GM12874 (cell line): ENCODE data around the gene SLC25A24.

Experiments used
- TF ChIP-seq, protein P1 (sequence below): IDR thresholded peaks from 2 replicates; pipeline ENCODE4 v1.5.1; 2011; ENCODE audit warnings: low read depth, mild to moderate bottlenecking, control low read depth, low read length, moderate library complexity; ENCODE audit not compliant: insufficient read depth

Gene SLC25A24

DNA sequence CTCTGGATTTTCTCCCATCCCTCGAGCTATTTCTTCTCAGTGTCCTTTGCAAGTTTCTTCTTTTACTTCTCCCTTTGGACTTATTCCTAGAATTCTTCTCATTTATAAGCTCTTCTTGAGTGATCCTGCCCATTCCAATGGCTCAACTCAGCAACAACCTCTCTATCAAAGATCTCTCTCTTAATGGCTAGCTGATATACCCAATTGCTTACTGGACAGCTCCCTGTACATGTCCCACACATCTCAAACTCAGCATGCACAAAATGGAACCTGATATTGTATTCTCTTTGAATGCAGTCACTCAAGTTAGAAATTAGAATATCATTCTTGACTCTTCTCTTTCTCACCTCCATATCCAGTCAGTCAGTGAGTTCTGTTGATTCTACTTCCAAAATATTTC lies 48.6 kb downstream of the SLC25A24 start:
- TF ChIP-seq, protein P1, sequence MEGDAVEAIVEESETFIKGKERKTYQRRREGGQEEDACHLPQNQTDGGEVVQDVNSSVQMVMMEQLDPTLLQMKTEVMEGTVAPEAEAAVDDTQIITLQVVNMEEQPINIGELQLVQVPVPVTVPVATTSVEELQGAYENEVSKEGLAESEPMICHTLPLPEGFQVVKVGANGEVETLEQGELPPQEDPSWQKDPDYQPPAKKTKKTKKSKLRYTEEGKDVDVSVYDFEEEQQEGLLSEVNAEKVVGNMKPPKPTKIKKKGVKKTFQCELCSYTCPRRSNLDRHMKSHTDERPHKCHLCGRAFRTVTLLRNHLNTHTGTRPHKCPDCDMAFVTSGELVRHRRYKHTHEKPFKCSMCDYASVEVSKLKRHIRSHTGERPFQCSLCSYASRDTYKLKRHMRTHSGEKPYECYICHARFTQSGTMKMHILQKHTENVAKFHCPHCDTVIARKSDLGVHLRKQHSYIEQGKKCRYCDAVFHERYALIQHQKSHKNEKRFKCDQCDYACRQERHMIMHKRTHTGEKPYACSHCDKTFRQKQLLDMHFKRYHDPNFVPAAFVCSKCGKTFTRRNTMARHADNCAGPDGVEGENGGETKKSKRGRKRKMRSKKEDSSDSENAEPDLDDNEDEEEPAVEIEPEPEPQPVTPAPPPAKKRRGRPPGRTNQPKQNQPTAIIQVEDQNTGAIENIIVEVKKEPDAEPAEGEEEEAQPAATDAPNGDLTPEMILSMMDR = no peak

DNA sequence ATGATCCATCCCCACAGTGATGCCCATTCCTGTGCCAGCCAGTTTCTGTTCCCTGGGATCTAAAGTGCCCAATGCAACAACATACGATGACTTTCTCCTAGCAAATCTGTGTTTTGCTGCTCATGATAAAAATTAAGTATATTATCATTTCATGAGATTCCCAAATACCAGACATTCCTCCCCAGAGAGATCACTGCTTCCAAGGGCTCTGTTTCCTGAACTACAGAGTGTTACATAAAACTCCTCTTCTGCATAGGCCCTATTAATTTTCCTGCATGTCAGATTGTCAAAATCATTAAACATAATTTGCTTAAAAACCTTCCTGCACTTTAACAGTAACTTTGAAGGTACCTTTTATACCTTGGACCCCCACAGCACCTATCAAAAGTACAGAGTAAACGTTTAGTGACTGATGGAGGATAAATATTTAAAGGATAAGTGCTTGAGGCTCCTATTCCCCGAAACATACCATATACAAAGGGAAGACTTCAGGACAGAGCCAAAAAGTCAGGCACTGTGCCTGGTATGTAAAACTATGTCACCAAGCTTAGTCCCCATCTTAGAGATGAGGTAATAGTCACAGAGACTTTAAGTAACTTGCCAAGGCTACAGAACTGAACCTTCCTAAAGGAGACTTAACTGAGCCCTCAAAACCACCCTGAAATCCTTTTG lies 50.2 kb downstream of the SLC25A24 start:
- TF ChIP-seq, protein P1 = no peak

DNA sequence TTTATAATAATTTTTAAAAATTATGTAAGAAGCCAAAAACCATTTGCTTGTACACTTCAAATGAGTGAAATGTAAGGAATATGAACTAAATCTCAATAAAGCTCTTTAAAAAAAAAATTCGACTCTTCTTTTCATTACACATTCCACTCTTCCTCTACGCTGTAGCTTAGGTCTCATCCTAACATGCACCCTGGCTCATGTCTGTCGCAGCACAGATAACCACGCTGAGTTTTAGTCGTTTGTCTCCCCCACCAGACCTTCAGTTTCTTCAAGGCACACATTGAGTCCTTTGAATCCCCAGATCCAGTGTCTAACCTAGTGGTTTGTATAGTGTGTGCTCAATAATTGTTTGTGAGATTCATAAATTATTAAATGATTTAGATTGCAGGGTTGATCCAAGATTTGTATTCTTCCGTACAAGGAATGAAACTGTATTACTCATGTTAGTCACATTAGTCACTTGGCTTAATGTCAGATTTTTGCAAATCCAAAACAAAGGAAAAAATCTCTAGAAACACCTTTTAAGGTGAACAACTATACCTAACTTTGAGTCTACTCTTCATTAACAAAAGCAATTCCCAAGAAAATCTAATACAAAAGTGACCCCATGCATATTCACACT lies 57.3 kb downstream of the SLC25A24 start:
- TF ChIP-seq, protein P1 = no peak

DNA sequence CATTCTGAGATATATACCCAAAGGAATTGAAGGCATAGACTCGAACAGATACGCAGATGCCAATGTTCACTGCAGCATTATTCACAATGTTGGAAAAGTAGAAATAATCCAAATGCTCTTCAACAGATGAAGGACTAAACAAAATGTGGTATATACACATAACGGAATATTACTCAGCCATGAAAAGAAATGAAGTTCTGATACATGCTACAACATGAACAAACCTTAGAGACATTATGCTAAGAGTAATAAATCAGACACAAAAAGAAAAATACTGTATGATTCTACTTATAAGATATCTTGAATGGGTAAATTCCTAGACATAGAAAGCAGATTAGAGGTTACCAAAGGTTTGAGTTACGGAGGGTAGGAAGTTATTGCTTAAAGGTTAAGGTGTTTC lies 57.9 kb downstream of the SLC25A24 start:
- TF ChIP-seq, protein P1 = no peak

DNA sequence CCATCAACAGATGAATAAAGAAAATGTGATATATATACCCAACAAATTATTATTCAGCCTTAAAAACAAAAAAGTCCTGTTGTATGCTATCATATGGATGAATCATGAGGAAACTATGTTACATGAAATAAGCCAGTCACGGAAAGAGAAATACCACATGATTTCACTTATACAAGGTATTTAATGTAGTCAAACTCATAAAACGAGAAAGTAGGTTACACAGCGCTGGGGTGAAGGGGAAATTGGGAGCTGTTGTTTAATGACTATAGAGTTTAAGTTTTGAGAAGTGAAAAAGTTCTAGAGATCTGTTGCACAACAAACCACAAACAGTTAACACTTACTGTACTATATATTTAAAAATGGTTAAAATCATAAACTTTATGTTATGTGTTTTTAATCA lies 58.5 kb downstream of the SLC25A24 start:
- TF ChIP-seq, protein P1 = no peak

DNA sequence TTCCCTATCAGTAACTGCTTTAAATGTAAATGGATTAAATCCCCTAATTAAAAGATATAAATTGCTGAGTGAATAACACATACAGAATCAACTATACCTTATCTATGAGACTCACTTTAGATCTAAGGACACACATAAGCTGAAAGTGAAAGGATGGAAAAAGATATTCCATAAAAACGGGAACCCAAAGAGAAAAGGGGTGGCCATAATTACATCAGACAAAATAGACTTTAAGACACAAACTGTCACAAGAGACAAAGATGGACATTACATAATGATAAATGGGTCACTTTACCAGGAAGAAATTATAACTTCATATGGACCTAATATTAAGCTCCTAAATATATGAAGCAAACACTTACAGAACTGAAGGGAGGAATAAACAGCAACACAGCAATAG lies 59.2 kb downstream of the SLC25A24 start:
- TF ChIP-seq, protein P1 = no peak

DNA sequence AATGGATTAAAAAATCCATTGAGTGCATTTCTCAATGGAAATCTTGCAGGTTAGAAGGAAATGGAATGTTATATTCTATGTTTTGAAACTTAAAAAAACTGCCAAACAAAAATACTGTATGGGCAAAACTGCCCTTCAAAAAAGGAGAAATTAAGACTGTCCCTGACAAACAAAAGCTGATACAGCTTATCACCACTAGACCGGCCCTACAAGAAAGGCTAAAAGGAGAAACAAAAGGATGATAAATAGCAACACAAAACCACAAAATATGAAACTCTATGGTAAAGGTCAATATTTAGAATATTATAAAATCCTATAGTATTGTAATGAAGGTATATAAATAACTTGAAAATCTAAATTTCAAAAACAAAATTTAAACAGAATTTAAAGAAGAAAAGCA lies 60.0 kb downstream of the SLC25A24 start:
- TF ChIP-seq, protein P1 = no peak
